HG03097 (cell line): Measurements from ENCODE around the gene ROBO1.

Source experiments
- ATAC-seq: cut with Tn5 transposase; IDR thresholded peaks from one replicate; pipeline ENCODE4 v1.9.1; 2021; ENCODE audit not compliant: unreplicated experiment, low FRiP score

Gene ROBO1

GRCh38 chr3:78867409-78868372 lies 900.1 kb downstream of the ROBO1 start:
- ATAC-seq: no peak

GRCh38 chr3:78863306-78864203 lies 904.2 kb downstream of the ROBO1 start:
- ATAC-seq: no peak

- ATAC-seq: no peak
These were observed 906.6 kb downstream of the ROBO1 start for GRCh38 chr3:78861156-78861555.

GRCh38 chr3:78860567-78860966 lies 907.2 kb downstream of the ROBO1 start:
- ATAC-seq: no peak

GRCh38 chr3:78858910-78859309 lies 908.9 kb downstream of the ROBO1 start:
- ATAC-seq: no peak

GRCh38 chr3:78858174-78858573 lies 909.6 kb downstream of the ROBO1 start:
- ATAC-seq: no peak

GRCh38 chr3:78857494-78858111 lies 910.2 kb downstream of the ROBO1 start:
- ATAC-seq: no peak

GRCh38 chr3:78856164-78856563 lies 911.6 kb downstream of the ROBO1 start:
- ATAC-seq: no peak

GRCh38 chr3:78855190-78855589 lies 912.6 kb downstream of the ROBO1 start:
- ATAC-seq: no peak

GRCh38 chr3:78848392-78849288 lies 919.2 kb downstream of the ROBO1 start:
- ATAC-seq: no peak

GRCh38 chr3:78847603-78848002 lies 920.2 kb downstream of the ROBO1 start:
- no peak for ATAC-seq

- no peak for ATAC-seq
These were observed 920.6 kb downstream of the ROBO1 start for GRCh38 chr3:78847203-78847602.

- ATAC-seq: no peak
These were observed 921.1 kb downstream of the ROBO1 start for GRCh38 chr3:78846718-78847117.

GRCh38 chr3:78845605-78846004 lies 922.2 kb downstream of the ROBO1 start:
- ATAC-seq: no peak

- ATAC-seq: no peak
These were observed 923.5 kb downstream of the ROBO1 start for GRCh38 chr3:78844307-78844706.

- no peak for ATAC-seq
These were observed 928.1 kb downstream of the ROBO1 start for GRCh38 chr3:78839693-78840092.

- ATAC-seq: no peak
These were observed 929.4 kb downstream of the ROBO1 start for GRCh38 chr3:78838362-78838761.

GRCh38 chr3:78834910-78835309 lies 932.9 kb downstream of the ROBO1 start:
- ATAC-seq: no peak

GRCh38 chr3:78832785-78833204 lies 935.0 kb downstream of the ROBO1 start:
- no peak for ATAC-seq

GRCh38 chr3:78831446-78831972 lies 936.3 kb downstream of the ROBO1 start:
- ATAC-seq: no peak
